ENCODE measurements around the gene NUDT8. TPM values are rescaled to one million over a fixed set of nuclear protein-coding genes. Genes with fewer than 3 reads are reported as not detected.

The NUDT8 gene
- total and polyA plus RNA-seq, 2 of the 8 experiments (the other 6 are each of a cell fraction or from before 2014, with no cell fraction given) = 7.2 to 8.3 TPM

DNA sequence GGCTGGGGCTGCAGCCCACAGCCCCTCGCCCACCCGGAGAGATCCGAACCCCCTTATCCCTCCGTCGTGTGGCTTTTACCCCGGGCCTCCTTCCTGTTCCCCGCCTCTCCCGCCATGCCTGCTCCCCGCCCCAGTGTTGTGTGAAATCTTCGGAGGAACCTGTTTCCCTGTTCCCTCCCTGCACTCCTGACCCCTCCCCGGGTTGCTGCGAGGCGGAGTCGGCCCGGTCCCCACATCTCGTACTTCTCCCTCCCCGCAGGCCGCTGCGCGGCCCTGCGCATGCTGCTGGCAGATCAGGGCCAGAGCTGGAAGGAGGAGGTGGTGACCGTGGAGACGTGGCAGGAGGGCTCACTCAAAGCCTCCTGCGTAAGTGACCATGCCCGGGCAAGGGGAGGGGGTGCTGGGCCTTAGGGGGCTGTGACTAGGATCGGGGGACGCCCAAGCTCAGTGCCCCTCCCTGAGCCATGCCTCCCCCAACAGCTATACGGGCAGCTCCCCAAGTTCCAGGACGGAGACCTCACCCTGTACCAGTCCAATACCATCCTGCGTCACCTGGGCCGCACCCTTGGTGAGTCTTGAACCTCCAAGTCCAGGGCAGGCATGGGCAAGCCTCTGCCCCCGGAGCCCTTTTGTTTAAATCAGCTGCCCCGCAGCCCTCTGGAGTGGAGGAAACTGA lies 45.4 kb downstream of the NUDT8 start (continued):
- TF ChIP-seq FOSL1 (IDR thresholded peaks at IDR 0.05; ENCODE audit: insufficient read depth, low read depth, low read length) = no peak
- peak; percentile 12 for TF ChIP-seq SAP30 (IDR thresholded peaks at IDR 0.05; ENCODE audit: insufficient read depth, insufficient replicate concordance, low read length)
- no peak for TF ChIP-seq RFX5 (IDR thresholded peaks at IDR 0.05; ENCODE audit: borderline replicate concordance, low read depth, low read length)
- TF ChIP-seq EGR1 (IDR thresholded peaks at IDR 0.05; ENCODE audit: borderline replicate concordance, low read depth, low read length) = no peak
- no peak for TF ChIP-seq CBX5 (IDR thresholded peaks at IDR 0.05; ENCODE audit: low read depth, low read length)
- no peak; the same call in 1 of the 2 replicates for TF ChIP-seq POLR2AphosphoS5 (IDR thresholded peaks at IDR 0.05; ENCODE audit: low read depth, low read length)
- TF ChIP-seq TCF12 (IDR thresholded peaks at IDR 0.05; ENCODE audit: low read depth, low read length) = no peak
- TF ChIP-seq ASH2L (IDR thresholded peaks at IDR 0.05; ENCODE audit: low read length) = peak; percentile 32
- TF ChIP-seq KDM1A (IDR thresholded peaks at IDR 0.05; ENCODE audit: borderline replicate concordance, low read length) = no peak
- TF ChIP-seq BACH1 (IDR thresholded peaks at IDR 0.05; ENCODE audit: low read length) = no peak; the same call in 1 of the 2 replicates
- no peak for TF ChIP-seq KDM4A (IDR thresholded peaks at IDR 0.05; ENCODE audit: low read depth, low read length, severe bottlenecking)
- no peak for TF ChIP-seq TEAD4 (IDR thresholded peaks at IDR 0.05; ENCODE audit: low read depth, low read length)
- no peak for TF ChIP-seq CHD2 (IDR thresholded peaks at IDR 0.05; ENCODE audit: low read length)
- TF ChIP-seq EZH2 (IDR thresholded peaks at IDR 0.05; ENCODE audit: low read depth, low read length, severe bottlenecking) = no peak
- TF ChIP-seq POU5F1 (IDR thresholded peaks at IDR 0.05; ENCODE audit: low read depth, low read length) = no peak
- no peak for TF ChIP-seq JUND (IDR thresholded peaks at IDR 0.05; ENCODE audit: low read length)
